Measurements from ENCODE around the gene GLDC.
"Not testable (repeated sequence)": the region's sequence is repeated elsewhere in the genome, so short reads cannot be mapped to it uniquely, and the experiment has no call there.

The GLDC gene

GRCh38 chr9:6566409-6567139 lies 79.0 kb downstream of the GLDC start:
- DNase-seq (ENCODE audit: low read depth, low spot score) = peak; percentile 91

- DNase-seq (ENCODE audit: low read depth, low spot score) = no peak
Observed at GRCh38 chr9:6565312-6565711, 80.2 kb downstream of the GLDC start.

GRCh38 chr9:6564868-6565267 lies 80.7 kb downstream of the GLDC start:
- DNase-seq (ENCODE audit: low read depth, low spot score) = no peak

- peak; percentile 45 for DNase-seq (ENCODE audit: low read depth, low spot score)
Observed at GRCh38 chr9:6564360-6564759, 81.2 kb downstream of the GLDC start.

DNA sequence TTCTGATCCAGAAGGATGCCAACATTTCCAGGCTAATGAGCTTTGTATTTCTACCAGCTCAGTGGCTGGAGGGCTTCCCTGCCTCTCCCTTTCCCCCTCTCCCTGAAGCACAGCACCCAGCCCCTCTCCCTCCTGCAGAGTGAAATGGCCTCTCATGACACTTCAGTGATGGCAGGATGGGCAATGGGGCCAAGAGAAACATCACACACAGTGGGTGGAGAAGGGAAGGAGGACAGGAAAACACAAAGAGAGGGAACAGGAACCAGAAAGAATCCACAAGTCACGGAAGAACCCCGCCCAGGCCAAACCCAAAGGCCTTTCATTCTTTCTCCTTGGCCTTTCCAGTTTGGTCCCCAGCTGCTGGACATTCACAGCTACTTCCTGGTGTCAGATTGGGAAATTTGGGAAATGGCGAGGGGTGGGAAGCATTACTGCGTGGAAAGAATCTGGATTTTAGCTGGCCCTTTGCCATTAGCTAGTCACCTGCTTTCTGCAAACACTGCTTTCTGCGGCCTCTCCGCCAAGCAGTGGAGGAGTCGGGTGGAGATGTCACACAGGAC lies 82.6 kb downstream of the GLDC start:
- no peak for DNase-seq (ENCODE audit: low read depth, low spot score)

DNA sequence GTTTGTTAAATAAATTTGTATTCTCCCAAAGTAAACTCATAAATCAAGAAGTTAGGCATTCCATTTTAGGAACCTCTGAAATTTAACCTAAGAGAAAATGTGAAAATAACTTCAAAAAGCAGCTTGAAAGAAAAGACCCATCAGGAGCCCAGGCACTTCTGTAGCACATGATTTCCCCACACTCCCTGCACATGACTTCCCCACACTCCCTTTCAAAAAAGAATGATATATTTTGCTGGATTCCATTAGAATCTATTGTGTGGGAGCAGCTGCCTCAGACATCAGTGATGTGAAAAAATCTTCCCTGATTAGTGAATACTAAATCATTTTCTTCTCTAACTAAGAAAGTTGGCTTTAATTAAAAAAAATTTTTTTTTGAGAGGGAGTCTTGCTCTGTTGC lies 83.3 kb downstream of the GLDC start:
- DNase-seq (ENCODE audit: low read depth, low spot score) = no peak

GRCh38 chr9:6557883-6558616 lies 87.5 kb downstream of the GLDC start:
- DNase-seq (ENCODE audit: low read depth, low spot score) = peak; percentile 28

DNA sequence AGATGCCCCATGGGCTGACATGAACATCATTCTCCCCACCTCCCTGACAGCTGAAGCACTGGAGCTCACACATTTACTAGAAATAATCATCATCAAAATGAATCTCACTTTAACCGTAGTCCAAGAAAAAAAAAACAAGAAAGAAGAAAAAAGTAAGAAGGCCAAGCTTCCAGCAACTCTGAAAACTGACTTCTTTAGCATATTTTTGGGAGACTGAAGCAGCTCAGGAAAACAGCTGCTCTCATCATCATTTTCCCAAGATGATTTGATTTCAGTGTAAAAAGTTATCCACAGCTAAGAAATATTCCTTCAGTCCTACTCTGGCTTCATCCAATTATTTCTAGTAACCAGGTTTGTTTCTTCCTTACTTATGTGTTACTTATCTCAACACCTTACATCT lies 91.7 kb downstream of the GLDC start:
- no peak for DNase-seq (ENCODE audit: low read depth, low spot score)

DNA sequence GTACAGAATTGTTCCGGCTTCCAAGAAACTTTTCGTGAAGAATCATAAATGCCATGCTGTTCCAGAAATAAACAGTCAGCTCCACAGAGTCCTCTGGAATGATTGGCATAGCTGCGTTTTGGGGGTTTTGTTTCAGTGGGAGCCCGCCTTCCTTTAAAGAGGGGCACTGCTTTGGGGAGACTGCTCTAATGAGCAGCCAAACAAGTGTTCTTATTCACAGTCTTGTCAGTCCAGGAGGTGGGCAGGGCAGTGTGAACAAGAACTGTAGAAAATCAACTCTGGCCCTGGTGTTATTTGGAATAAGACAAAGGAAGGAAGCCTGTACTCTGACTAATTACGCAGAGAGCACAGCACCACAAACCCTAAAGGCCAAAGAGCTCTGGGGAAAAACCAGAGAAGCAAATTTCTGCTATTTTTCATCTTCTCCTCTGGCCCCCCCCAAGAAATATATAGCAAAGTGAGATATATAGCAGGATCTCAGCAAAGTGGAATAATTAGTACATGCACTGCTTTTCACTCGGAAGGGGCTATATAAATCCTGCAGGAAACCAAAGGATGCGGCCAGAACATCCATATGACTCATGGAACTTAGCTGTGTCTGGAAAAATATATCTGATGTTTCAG lies 92.9 kb downstream of the GLDC start:
- DNase-seq (ENCODE audit: low read depth, low spot score) = peak; percentile 51

GRCh38 chr9:6552033-6552432 lies 93.5 kb downstream of the GLDC start:
- peak; percentile 69 for DNase-seq (ENCODE audit: low read depth, low spot score)

GRCh38 chr9:6551136-6551535 lies 94.4 kb downstream of the GLDC start:
- no peak for DNase-seq (ENCODE audit: low read depth, low spot score)

GRCh38 chr9:6549106-6549800 lies 96.3 kb downstream of the GLDC start:
- DNase-seq (ENCODE audit: low read depth, low spot score) = no peak

DNA sequence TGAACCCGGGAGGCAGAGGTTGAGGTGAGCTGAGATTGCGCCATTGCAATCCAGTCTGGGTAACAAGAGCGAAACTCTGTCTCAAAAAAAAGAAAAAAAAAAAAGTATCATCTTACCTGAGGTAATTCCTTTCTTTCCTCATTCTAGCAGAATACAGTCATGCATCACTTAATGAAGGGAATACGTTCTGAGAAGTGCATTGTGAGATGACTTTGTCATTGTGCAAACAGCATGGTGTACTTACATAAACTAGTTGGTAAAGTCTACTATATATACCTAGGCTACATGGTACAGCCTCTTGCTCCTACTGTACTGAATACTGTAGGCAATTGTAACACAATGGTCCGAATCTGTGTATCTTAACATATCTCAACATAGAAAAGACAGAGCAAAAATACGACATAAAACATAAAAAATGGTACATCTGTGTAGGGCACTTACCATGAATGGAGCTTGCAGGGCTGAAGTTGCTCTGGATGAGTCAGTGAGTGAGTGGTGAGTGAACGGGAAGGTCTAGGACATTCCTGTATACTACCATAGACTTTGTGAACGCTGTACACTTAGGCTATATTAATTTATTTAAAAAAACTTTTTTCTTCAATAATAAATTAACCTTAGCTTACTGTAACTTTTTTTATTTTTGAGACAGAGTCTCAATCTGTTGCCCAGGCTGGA lies 100.4 kb downstream of the GLDC start:
- no peak for DNase-seq (ENCODE audit: low read depth, low spot score)

DNA sequence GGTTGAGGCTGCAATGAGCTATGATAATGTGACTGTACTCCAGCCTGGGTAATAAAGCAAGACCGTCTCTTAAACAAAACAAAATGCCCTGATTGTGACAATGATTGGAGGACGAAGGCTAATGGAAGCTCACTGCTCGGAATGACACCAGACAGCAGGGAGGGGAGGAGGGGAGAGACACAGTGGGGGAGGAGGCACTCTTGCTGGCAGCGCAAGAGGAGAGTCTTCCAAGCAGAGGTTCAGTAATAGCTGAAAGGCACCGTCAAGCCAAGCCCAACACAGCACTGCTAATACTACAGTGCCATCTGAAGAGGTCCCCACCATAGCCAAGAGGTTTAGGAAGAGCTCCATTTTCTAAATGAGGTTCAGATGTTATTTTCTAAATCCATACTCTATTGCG lies 102.3 kb downstream of the GLDC start:
- DNase-seq (ENCODE audit: low read depth, low spot score) = no peak

- DNase-seq (ENCODE audit: low read depth, low spot score) = not testable (repeated sequence)
Observed at GRCh38 chr9:6542617-6543016, 102.9 kb downstream of the GLDC start.

DNA sequence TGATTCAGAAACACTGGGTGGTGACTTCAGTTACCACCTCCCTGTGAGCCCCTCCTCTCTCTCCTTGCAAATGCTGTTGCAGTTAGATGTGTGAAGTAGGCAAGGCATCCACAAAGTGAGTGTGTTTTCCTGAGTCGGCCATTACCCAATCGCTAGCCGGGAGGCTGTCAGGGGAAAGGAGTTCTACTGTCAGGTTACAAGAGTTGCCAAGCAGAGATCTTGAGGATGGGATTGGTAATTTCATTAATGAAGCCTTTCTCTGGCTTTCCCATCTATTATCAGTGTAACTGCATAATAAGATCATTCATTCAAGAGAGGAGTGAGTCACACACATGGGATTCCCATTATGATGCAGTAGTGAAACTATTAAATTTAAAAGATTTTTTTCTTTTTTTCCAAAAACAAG lies 106.9 kb downstream of the GLDC start:
- peak; percentile 51 for DNase-seq (ENCODE audit: low read depth, low spot score)

DNA sequence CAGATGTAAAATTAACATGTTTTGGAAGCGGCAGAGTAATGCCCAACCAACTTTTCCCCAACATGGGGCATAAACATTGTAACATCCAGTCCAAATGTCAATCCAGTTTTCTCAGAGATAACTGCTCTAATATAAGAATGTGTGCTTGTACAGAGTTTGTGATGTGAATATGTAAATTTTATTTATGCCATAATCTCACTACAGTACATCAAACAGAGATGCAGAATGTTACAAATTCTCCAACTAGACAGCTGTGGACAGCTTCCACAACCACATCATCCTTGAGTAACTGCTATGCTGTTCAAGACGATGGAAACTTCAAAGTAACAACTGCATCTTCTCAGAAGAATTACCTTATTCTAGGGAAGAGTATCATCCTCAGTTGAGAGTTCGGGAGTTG lies 109.9 kb downstream of the GLDC start:
- no peak for DNase-seq (ENCODE audit: low read depth, low spot score)

DNA sequence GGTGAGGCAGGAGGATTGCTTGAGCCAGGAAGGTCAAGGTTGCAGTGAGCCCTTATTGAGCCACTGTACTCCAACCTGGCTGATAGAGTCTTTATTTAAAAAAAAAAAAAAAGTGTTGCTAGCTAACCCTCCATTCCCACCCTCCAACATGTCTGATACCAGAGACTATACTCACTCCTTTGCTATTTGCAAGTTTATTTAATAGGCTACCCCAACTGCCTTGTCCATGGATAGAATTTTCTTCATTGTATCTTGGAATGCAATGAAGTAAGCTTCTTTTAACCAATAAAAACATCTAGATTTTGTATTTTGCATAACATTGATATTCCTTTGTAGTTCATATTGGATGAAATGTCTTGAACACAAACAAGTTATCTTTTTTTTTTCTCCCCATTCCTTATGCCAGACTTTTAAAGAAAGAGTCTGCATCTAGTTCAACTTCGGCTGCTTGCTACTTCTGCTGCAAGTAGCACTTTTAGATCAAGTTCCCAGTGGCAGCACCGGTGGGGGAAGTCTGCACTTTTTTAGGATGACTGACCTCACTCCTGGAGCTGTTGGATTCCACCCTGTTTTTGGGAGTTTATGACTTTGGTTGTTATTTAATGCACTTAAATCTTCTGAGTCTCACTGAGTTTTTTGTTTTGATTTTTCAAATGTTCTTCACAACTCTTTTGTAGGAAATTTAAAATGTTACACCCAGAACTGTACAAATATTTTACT lies 120.0 kb downstream of the GLDC start:
- DNase-seq (ENCODE audit: low read depth, low spot score) = peak; percentile 26

DNA sequence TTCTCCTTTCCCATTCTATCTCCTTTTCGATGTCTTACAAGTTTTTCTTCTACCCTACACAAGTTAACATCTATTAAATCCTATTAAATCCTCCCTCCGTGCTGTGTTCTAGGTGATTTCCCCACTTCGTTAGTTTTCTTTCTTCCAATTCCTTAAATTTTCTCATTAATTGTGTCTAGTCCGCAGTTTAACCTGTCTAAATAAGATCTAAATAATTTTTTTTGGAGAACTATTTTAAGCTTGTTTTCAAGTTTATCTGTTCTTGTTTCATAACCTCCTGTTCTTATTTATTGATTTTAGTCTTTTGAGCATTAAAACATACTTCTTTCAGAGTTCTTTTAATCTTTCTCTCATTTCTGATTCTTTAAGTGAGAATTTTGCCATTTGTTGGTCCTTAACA lies 123.3 kb downstream of the GLDC start:
- no peak for DNase-seq (ENCODE audit: low read depth, low spot score)

DNA sequence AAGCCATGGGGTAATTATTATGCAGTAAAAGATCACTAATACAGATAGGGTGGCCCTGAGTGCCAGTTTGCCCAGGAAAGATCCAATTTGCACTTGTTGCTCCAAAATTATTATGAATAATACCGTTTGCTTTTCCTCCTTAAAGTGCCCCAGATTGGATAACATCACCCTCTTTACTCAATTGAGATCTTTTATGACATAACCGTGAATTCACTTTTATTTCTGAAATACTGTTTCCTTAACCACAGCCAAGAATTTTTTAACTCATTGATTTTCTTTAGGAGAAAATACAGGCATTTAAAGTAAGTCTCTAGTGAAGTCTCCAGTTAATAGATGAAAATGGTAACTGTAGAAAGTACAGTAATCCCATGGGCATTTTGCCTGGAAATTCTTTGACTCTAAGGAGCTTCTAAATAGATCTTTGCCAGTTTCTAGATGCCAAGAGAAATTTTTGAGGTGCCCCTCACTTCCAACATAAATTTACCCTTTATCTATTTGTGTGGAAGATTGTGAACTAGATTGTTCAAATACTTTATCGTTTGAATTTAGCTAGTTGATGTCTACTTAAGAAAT lies 133.4 kb downstream of the GLDC start:
- peak; percentile 72 for DNase-seq (ENCODE audit: low read depth, low spot score)
